A549 (cell line): Measurements from ENCODE around the gene SETD7. TPM values are rescaled to one million over a fixed set of nuclear protein-coding genes. Genes with fewer than 3 reads are reported as not detected.

ENCODE experiments used
- ATAC-seq, 2 experiments: fragments of 200-7000 bp in 1 of 2; fragments of >200 bp in 1 of 2; cut with Nextera tagmentation in 1 of 2; cut with Tn5 transposase in 1 of 2; 3 replicates each; pipeline versions ENCODE4 v1.8.0 to v1.9.1; 2018 to 2020; ENCODE audit warnings: mild to moderate bottlenecking in 1 of 2, moderate library complexity in 1 of 2
- CTCF ChIA-PET: fragments of 300-600 bp; sonication (Branson Sonifier 250); formaldehyde crosslinking; extraction: SDS; loops from one replicate; lab custom pipeline; 2021; ENCODE audit warnings: antibody characterized with exemption, inconsistent platforms; lab: Yijun Ruan, JAX
- POLR2A ChIA-PET: fragments of 350-600 bp; formaldehyde crosslinking; extraction: SDS; loops from one replicate; lab custom pipeline; 2021; ENCODE audit warnings: antibody characterized with exemption, inconsistent platforms; lab: Yijun Ruan, JAX
- DNase-seq, 2 experiments: peaks; one replicate each; pipeline versions ENCODE4 v3.0.0 to v3.0.0-alpha.2; 2011 to 2016; ENCODE audit warnings: low read depth in 1 of 2, low spot score in 1 of 2
- FAIRE-seq: peaks from 2 replicates; lab custom pipeline; 2011; peaks lifted over from hg19 to GRCh38; lab: Jason Lieb, UNC
- H3K27ac ChIP-seq, 2 experiments: fragments of >200 bp; sonication (Bioruptor Twin); formaldehyde crosslinking; 3 replicates each; pipeline ENCODE4 v1.5.1; 2016 to 2017
- H3K4me1 ChIP-seq: fragments of >200 bp; sonication (Bioruptor Twin); formaldehyde crosslinking; 3 replicates; pipeline ENCODE4 v1.6.1; 2016
- H3K4me2 ChIP-seq: fragments of >200 bp; sonication (Bioruptor Twin); formaldehyde crosslinking; 3 replicates; pipeline ENCODE4 v1.6.1; 2016
- H3K4me3 ChIP-seq: fragments of >200 bp; sonication (Bioruptor Twin); formaldehyde crosslinking; 3 replicates; pipeline ENCODE4 v1.5.1; 2016
- H3K9me3 ChIP-seq: fragments of >200 bp; sonication (Bioruptor Twin); formaldehyde crosslinking; 3 replicates; pipeline ENCODE4 v1.6.1; 2016
- BCL3 ChIP-seq: fragments of >200 bp; sonication (Bioruptor Twin); formaldehyde crosslinking; IDR thresholded peaks from 3 replicates; pipeline ENCODE4 v1.6.1; 2016
- BHLHE40 ChIP-seq: IDR thresholded peaks from 2 replicates; pipeline ENCODE4 v1.6.1; 2012; ENCODE audit warnings: low read depth, low read length, inconsistent platforms
- CBX2 ChIP-seq: fragments of 200-600 bp; sonication (generic); IDR thresholded peaks from 2 replicates; pipeline ENCODE4 v1.6.1; 2016; ENCODE audit warnings: low read depth, mild to moderate bottlenecking, borderline replicate concordance
- CBX8 ChIP-seq: fragments of 200-600 bp; sonication (generic); IDR thresholded peaks from 2 replicates; pipeline ENCODE4 v1.6.1; 2016
- CHD4 ChIP-seq: fragments of 200-600 bp; sonication (generic); IDR thresholded peaks from 2 replicates; pipeline ENCODE4 v1.6.1; 2016; ENCODE audit warnings: antibody characterized with exemption, mild to moderate bottlenecking, borderline replicate concordance
- EHF ChIP-seq: fragments of 250-450 bp; sonication (Bioruptor Pico); IDR thresholded peaks from 2 replicates; pipeline ENCODE4 v1.5.0; 2020; ENCODE audit warnings: mild to moderate bottlenecking
- FOSL2 ChIP-seq, 2 experiments: fragments of 450-650 bp in 1 of 2; fragments of >200 bp in 1 of 2; sonication (Bioruptor Twin) in 1 of 2; formaldehyde crosslinking; IDR thresholded peaks; 2 replicates each; pipeline versions ENCODE4 v1.5.0 to v1.6.1; 2016 to 2020; ENCODE audit warnings: mild to moderate bottlenecking in 1 of 2, moderate library complexity in 1 of 2
- FOXS1 ChIP-seq: fragments of 250-450 bp; sonication (Bioruptor Pico); IDR thresholded peaks from 2 replicates; pipeline ENCODE4 v1.5.0; 2020; ENCODE audit warnings: mild to moderate bottlenecking, moderate library complexity
- GATA3 ChIP-seq: IDR thresholded peaks from 2 replicates; pipeline ENCODE4 v1.6.1; 2012; ENCODE audit warnings: borderline replicate concordance
- HEYL ChIP-seq: fragments of 250-450 bp; sonication (Bioruptor Pico); IDR thresholded peaks from 2 replicates; pipeline ENCODE4 v1.8.0; 2021; ENCODE audit warnings: mild to moderate bottlenecking, moderate library complexity
- HMGXB4 ChIP-seq: fragments of 250-450 bp; sonication (Bioruptor Pico); IDR thresholded peaks from 2 replicates; pipeline ENCODE4 v1.5.0; 2021; ENCODE audit warnings: mild to moderate bottlenecking, moderate library complexity, borderline replicate concordance
- HOXA7 ChIP-seq: fragments of 250-450 bp; sonication (Bioruptor Pico); IDR thresholded peaks from 2 replicates; pipeline ENCODE4 v1.5.0; 2020; ENCODE audit warnings: mild to moderate bottlenecking, moderate library complexity
- HOXB5 ChIP-seq: fragments of 250-450 bp; sonication (Bioruptor Pico); IDR thresholded peaks from 2 replicates; pipeline ENCODE4 v1.5.0; 2020; ENCODE audit warnings: mild to moderate bottlenecking, moderate library complexity
- JUN ChIP-seq, 2 experiments: fragments of >200 bp; sonication (Bioruptor Twin); formaldehyde crosslinking; IDR thresholded peaks; 2 replicates in 1 of 2; 3 replicates in 1 of 2; pipeline ENCODE4 v1.6.1; 2016 to 2017
- KDM5A ChIP-seq: fragments of 200-600 bp; sonication (generic); IDR thresholded peaks from 2 replicates; pipeline ENCODE4 v1.6.1; 2016; ENCODE audit warnings: antibody characterized with exemption, mild to moderate bottlenecking
- NFE2L2 ChIP-seq: fragments of 150-350 bp; conservative IDR thresholded peaks from 2 replicates; pipeline ENCODE4 v1.6.1; 2014; ENCODE audit warnings: low read length
- NPAS2 ChIP-seq: fragments of 250-450 bp; sonication (Bioruptor Pico); IDR thresholded peaks from 2 replicates; pipeline ENCODE4 v1.8.0; 2022; ENCODE audit warnings: mild to moderate bottlenecking, moderate library complexity, borderline replicate concordance
- NR3C1 ChIP-seq: fragments of >200 bp; sonication (Bioruptor Twin); formaldehyde crosslinking; IDR thresholded peaks from 3 replicates; pipeline ENCODE4 v1.6.1; 2017
- POLR2AphosphoS2 ChIP-seq: conservative IDR thresholded peaks from 2 replicates; pipeline ENCODE4 v1.6.1; 2012; ENCODE audit warnings: low read length, improper control_type of control experiment, inconsistent platforms
- RARB ChIP-seq: fragments of 250-450 bp; sonication (Bioruptor Pico); IDR thresholded peaks from 2 replicates; pipeline ENCODE4 v1.8.0; 2021; ENCODE audit warnings: mild to moderate bottlenecking, moderate library complexity
- RNF2 ChIP-seq: fragments of 200-600 bp; sonication (generic); IDR thresholded peaks from 2 replicates; pipeline ENCODE4 v1.6.1; 2016; ENCODE audit warnings: low read depth, mild to moderate bottlenecking, antibody characterized with exemption, moderate library complexity, borderline replicate concordance
- SREBF2 ChIP-seq: fragments of 450-650 bp; IDR thresholded peaks from 2 replicates; pipeline ENCODE4 v1.6.1; 2014; ENCODE audit warnings: mild to moderate bottlenecking, moderate library complexity
- TFCP2L1 ChIP-seq: fragments of 250-450 bp; sonication (Bioruptor Pico); IDR thresholded peaks from 2 replicates; pipeline ENCODE4 v1.5.0; 2021; ENCODE audit warnings: mild to moderate bottlenecking
- TP53 ChIP-seq: fragments of 250-450 bp; sonication (Bioruptor Pico); IDR thresholded peaks from 2 replicates; pipeline ENCODE4 v1.5.0; 2021; ENCODE audit warnings: mild to moderate bottlenecking, moderate library complexity
- USF2 ChIP-seq: fragments of 450-650 bp; IDR thresholded peaks from 2 replicates; pipeline ENCODE4 v1.6.1; 2014; ENCODE audit warnings: antibody characterized with exemption
- ZNF302 ChIP-seq: fragments of 250-450 bp; sonication (Bioruptor Pico); IDR thresholded peaks from 2 replicates; pipeline ENCODE4 v1.9.0; 2021; ENCODE audit warnings: inconsistent platforms, mild to moderate bottlenecking, moderate library complexity
- WGBS: methylation state at CpG from one replicate; pipeline ENCODE4 v1.1.6; 2017; ENCODE audit errors: missing lambda C conversion rate; 5-methylcytosine and 5-hydroxymethylcytosine counted together
- polyA plus RNA-seq, 4 experiments: library from polyadenylated mRNA; depleted of rRNA in 3 of 4; stranded (reverse); fragments of >200 nt; fragmentation: RNase III in 1 of 4; extraction: RNeasy Plus Mini Kit Qiagen cat#74134 plus additional on column Dnase treatment in 1 of 4; gene quantifications; 2 replicates in 3 of 4; 3 replicates in 1 of 4; pipeline ENCODE4 v1.2.3, GENCODE V29; 2011 to 2017
- TF ChIP-seq, protein P1 (sequence below): fragments of >200 bp; sonication (Bioruptor Twin); formaldehyde crosslinking; IDR thresholded peaks from 2 replicates; pipeline ENCODE4 v1.6.1; 2016

Gene SETD7
- polyA plus RNA-seq, 2 of the 4 experiments (the other 2 are of a cell fraction) = 30.6 to 39.1 TPM

- TF ChIP-seq GATA3 = no peak
- no peak for TF ChIP-seq HMGXB4 (CRISPR knock-in tag)
- TF ChIP-seq HOXA7 (CRISPR knock-in tag) = no peak
- TF ChIP-seq CBX8 = no peak
- TF ChIP-seq JUN (IDR thresholded peaks at IDR 0.05) = no peak
- TF ChIP-seq, protein P1, sequence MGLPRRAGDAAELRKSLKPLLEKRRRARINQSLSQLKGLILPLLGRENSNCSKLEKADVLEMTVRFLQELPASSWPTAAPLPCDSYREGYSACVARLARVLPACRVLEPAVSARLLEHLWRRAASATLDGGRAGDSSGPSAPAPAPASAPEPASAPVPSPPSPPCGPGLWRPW = no peak
- TF ChIP-seq FOXS1 (CRISPR knock-in tag) = no peak
- TF ChIP-seq BHLHE40 = no peak
- TF ChIP-seq NPAS2 (CRISPR knock-in tag) = no peak
- TF ChIP-seq HEYL = no peak
- no peak for TF ChIP-seq CBX2
- no peak for TF ChIP-seq CHD4
- TF ChIP-seq BCL3 = no peak
- H3K4me3 ChIP-seq = no peak overlapping the region
- DNase-seq (no peak), ATAC-seq (no peak), FAIRE-seq (no peak)
- no peaks in the 10 kb centered on the region for H3K4me1 ChIP-seq
- ChIA-PET CTCF (interaction anchor here (0.5 to 1.6 kb wide), 5 partner anchors 11 to 280 kb away, joined by 3 to 6 read pairs (median 3); no protein-coding TSS in a partner anchor), POLR2A (no interaction called here)
- no peaks in the 10 kb centered on the region for H3K9me3 ChIP-seq
- no peak overlapping the region for H3K4me2 ChIP-seq
- WGBS = 93% methylated on average over 11 of the region's 11 CpGs
- H3K27ac ChIP-seq = no peak overlapping the region
These were observed 47.3 kb downstream of the SETD7 start for GRCh38 chr4:139508581-139509237.

DNA sequence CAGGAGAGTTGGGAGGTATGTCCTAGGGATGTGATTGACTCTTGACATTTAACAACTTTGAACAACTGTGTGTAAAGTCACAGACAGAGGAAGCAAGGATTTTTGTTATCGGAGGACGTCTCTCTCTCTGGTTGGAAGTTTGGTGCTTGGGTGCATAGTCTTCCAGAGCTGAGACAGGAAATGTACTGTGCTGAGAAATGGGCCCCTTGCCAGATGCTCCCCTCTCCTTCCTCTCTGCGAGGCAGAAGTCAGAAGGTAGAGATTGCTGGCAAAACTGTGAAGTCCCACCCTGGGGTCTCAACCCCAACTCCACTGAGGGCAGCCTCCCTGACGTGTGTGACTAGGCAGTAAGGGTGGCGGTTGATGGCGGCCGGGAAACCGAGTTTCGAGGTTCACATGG lies 49.2 kb downstream of the SETD7 start:
- Histone ChIP-seq H3K4me2 (no peak overlapping the region), H3K4me1 (no peaks in the 10 kb centered on the region), H3K4me3 (no peak overlapping the region), H3K9me3 (no peaks in the 10 kb centered on the region), H3K27ac (no peak overlapping the region)
- ChIA-PET CTCF (interaction anchor here (1.4 kb wide), 1 partner anchor 9 kb away, joined by 6 read pairs; no protein-coding TSS in a partner anchor), POLR2A (no interaction called here)
- DNase-seq (no peak), ATAC-seq (no peak), FAIRE-seq (no peak)
- 91% methylated on average over 6 of the region's 9 CpGs for WGBS
- TF ChIP-seq SREBF2 (no peak), CHD4 (no peak), TP53 (no peak), ZNF302 (no peak), TFCP2L1 (CRISPR knock-in tag) (no peak), CBX8 (no peak), BHLHE40 (no peak), FOSL2 (IDR thresholded peaks at IDR 0.05) (no peak), FOSL2 (CRISPR knock-in tag; IDR thresholded peaks at IDR 0.05) (no peak), RNF2 (no peak), RARB (no peak), HOXB5 (CRISPR knock-in tag) (no peak), NR3C1 (no peak), EHF (CRISPR knock-in tag) (no peak), NFE2L2 (no peak), POLR2AphosphoS2 (no peak), NPAS2 (CRISPR knock-in tag) (no peak), USF2 (no peak), KDM5A (no peak)
